Kidney capillary endothelial cell (primary cell): ENCODE data around the gene MSH6.

ENCODE experiments used
- DNase-seq: peaks from one replicate; pipeline ENCODE4 v3.0.0-alpha.2; 2018; ENCODE audit warnings: low spot score

The MSH6 gene, protein sequence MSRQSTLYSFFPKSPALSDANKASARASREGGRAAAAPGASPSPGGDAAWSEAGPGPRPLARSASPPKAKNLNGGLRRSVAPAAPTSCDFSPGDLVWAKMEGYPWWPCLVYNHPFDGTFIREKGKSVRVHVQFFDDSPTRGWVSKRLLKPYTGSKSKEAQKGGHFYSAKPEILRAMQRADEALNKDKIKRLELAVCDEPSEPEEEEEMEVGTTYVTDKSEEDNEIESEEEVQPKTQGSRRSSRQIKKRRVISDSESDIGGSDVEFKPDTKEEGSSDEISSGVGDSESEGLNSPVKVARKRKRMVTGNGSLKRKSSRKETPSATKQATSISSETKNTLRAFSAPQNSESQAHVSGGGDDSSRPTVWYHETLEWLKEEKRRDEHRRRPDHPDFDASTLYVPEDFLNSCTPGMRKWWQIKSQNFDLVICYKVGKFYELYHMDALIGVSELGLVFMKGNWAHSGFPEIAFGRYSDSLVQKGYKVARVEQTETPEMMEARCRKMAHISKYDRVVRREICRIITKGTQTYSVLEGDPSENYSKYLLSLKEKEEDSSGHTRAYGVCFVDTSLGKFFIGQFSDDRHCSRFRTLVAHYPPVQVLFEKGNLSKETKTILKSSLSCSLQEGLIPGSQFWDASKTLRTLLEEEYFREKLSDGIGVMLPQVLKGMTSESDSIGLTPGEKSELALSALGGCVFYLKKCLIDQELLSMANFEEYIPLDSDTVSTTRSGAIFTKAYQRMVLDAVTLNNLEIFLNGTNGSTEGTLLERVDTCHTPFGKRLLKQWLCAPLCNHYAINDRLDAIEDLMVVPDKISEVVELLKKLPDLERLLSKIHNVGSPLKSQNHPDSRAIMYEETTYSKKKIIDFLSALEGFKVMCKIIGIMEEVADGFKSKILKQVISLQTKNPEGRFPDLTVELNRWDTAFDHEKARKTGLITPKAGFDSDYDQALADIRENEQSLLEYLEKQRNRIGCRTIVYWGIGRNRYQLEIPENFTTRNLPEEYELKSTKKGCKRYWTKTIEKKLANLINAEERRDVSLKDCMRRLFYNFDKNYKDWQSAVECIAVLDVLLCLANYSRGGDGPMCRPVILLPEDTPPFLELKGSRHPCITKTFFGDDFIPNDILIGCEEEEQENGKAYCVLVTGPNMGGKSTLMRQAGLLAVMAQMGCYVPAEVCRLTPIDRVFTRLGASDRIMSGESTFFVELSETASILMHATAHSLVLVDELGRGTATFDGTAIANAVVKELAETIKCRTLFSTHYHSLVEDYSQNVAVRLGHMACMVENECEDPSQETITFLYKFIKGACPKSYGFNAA (N-terminal part only)

DNA sequence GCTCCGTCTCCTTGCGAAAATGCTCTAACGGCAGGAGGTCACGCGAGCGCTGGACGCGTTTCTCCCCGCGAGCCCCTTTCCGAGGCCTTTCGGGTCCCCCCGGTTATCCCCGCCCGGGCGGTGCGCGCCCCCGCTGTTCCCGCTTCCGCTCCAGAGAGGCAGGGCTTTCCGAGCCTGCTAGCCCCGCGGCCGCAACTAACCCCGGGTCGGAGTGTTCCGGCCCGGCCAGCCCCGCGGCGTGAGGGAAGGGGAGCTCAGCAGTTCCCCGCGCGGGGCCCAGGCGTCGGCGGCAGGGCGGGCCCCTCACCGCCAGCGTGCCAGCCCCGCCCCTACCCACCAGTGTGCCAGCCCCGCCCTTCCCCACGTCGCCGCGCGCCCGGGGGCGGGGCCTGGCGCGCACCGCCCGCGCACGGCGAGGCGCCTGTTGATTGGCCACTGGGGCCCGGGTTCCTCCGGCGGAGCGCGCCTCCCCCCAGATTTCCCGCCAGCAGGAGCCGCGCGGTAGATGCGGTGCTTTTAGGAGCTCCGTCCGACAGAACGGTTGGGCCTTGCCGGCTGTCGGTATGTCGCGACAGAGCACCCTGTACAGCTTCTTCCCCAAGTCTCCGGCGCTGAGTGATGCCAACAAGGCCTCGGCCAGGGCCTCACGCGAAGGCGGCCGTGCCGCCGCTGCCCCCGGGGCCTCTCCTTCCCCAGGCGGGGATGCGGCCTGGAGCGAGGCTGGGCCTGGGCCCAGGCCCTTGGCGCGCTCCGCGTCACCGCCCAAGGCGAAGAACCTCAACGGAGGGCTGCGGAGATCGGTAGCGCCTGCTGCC is at the start of gene MSH6:
TSS of gene MSH6 (plus strand) at position 475 of the 815 bp plus-strand sequence. CDS start at position 564, 89 bp downstream.
- peak; percentile 82 for DNase-seq

DNA sequence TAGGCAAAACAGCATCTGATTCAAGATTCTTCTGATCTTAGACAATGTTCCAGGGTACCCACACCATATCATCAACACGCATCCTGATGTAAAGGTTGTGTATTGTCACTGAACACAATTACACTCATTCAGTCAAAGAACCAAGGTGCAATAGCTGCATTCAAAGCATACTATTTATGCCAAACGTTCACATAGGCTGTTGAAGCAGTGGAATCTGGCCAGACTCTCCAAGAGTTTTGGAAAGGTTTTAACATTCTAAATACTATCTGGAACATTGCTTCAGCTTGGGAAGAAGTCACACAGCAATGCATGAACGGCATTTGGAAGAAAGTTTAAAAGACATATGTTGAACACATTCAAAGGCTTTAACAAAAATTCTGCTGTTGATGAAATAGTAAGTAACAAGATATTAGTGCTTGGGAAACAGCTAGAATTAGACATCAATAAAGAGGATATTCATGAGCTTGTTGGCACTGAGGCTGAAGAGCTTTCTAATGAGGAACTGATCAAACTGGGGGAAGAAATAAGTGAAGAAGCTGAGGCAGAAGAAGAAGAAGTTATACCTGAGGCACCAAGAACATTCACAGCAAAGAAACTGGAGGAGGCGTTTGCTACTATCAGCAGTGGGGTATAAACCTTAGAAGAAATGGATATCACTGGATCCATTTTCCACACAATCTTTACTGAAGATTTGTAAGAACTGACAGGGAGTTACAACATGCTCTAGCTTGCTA is 47.6 kb upstream of the MSH6 start:
- DNase-seq = no peak

DNA sequence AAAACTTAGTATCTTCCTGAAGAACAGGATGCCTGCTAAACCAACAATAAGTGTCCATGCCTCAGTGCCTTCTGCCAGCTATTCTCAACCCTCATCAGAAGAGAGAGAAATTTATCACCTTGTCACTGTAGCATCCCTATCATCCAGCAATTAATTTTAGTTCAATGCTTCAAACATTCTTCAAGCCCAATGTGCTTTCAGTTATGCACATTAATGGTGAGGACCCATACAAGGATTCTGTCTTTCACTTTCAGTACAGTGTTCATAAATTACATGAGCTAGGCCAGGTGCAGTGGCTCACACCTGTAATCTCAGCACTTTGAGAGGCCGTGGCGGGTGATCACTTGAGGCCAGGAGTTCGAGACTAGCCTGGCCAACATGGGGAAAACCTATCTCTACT is 47.0 kb upstream of the MSH6 start:
- DNase-seq = no peak

DNA sequence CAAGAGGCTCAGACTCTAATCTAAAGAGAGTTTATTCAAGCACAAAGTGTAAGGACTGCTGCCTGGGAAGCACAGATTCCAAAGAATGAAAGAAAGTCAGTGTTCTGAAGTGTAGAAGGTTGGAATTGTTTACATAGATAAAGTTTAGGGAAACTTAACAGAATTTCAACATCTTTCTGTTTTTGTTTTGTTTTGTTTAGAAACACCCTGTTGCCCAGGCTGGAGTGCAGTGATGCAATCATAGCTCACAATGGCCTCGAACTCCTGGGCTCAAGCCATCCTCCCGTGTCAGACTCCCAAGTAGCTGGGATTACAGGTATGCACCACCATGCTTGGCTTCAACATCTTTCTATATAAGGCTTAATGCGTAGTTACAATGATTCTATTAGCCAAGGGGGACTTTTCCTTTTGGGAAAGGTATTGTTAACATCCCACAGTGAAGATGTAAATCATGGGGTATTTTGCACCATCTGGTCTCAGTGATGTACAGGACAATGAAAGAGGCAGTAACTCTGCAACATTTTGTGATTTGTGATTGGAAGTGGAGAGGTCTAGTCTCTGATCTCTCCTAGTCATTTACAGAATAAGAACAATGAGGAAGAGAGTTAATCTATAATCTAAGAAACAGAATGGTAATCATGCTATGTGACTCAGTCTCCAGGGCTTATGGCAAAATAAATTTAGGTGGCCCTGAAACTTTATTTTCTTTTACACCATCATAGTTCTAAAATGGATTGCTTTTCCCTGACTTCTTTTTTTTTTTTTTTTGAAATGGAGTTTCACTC is 45.6 kb upstream of the MSH6 start:
- no peak for DNase-seq

DNA sequence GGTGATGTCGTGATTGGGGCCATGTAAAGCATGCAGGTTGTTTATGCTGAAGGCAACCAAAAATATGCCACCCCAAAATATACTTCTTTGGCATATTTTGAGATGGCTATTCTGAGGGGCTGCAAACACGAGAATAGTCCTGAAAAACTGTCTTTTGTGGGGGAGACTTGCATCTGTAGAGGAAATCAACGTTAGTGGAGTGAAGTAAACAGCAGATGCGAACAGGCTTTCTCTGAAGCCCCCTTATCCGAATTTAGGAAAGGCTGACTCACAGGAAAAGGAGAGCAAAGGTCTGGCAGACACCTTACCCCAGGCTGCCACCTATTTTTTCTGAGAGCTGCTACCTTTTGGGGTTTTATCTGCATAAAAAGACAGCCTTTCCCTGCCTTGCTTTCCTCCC is 44.6 kb upstream of the MSH6 start:
- DNase-seq = no peak

DNA sequence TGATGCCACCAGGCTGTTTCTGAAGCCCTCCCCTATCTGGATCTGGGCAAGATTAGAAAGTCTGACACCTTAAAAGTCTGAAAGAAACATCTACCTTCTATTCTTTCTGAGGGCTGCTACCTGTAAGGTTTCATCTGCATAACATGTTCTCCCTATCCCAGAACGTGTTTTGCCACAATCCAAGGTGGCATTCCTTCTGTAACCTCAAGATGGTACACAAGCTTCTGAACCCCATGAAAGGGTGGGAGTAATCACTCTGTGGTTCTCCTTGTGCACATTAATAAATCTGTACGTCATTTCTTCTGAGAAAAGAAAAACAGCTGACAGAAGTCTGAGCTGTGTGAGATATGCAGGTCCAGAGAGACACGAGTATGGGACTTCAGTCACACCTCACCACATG is 41.8 kb upstream of the MSH6 start:
- DNase-seq = no peak

DNA sequence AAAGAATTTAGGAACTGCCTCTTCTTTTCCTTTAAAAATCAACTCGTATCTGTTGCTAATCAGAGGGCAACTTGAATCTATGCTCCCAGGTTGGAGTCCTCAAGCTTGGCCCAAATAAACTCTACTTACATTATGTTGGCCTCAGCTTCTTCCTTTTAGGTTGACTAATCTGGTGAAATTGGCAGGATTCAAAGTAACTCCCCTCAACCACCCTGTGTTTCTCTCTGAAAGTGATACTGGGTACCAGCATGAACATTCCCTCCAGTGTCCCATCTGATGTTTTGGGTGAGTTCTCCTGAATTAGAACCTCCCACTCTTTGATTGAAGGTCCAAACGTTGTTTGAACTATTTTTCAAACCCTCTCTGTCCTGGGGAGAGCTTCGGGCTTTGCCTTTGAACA is 41.3 kb upstream of the MSH6 start:
- no peak for DNase-seq

DNA sequence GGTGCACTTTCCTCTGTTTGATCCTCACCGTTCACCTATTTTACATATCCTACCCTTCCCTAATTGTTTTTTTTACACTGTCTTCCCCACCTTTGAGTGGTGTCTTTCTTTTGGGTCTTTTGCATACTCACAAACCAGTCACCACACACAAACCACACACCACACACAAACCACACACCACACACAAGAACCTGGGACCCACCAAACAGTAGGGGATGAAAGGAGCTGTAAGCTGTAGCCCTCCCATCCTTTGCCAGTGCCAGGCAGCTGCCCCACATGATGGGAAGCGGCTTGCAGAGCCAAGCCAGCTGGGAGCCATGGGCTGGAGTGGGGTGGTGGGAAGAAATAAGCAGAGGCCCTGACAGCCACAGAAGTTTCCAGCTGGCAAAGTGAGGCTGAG is 38.9 kb upstream of the MSH6 start:
- no peak for DNase-seq

DNA sequence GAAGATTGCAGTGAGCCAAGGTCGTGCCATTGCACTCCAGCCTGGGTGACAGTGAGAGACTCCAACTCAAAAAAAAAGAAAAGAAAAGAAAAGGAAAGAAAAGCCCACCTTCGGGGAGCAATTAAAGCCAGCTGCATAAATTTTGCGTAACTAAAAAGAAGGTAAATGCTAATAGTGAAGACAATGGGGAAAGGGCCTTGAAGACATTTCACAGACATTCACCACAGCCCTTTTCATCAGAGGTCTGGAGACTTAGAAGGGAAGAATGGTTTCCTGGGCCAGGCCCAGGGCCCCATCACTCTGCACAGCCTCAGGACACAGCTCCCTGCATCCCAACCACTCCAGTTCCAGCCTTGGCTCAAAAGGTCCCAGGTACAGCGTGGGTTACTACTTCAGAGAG is 35.1 kb upstream of the MSH6 start:
- no peak for DNase-seq

DNA sequence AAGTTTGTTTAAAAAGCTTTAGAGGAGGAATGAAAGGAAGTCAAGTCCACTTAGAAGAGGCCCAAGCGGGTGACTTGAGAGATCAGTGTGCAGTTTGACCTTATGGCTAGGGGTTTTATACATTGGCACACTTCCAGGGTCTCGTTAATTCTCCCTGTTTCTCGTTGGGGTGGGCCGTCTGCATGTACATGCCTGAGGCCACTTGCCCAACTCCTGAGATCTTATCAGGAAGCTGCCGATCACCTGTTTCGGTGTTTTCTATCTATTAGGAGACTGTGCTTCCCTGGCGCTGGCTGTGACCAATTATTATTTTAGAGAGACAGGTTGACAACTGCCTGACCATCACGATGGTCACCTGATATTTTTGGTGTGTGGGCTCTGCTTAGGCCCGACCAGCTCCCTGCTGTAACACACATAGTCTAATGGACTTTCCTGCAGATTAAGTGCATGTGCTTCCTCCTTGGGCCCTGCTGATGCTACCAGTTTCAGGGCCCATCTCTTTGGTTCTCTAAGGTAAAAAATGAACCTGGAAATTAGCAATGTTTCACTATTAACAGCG is 31.0 kb upstream of the MSH6 start:
- no peak for DNase-seq

DNA sequence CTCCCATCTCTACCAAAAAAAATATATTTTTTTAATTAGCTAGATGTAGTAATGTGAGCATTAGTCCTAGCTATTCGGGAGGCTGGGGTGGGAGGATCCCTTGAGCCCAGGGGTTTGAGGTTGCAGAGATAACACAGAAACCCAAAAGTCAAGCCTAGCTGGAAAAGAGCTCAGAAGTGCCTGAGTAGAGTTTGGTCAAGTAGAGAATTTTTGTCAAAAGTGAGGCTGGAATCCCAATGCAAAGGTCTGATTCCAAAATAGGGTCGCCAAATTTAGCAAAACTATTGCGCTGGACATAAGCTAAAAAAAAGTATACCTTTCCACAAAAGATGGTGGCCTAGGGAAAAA is 15.5 kb upstream of the MSH6 start:
- DNase-seq = no peak

DNA sequence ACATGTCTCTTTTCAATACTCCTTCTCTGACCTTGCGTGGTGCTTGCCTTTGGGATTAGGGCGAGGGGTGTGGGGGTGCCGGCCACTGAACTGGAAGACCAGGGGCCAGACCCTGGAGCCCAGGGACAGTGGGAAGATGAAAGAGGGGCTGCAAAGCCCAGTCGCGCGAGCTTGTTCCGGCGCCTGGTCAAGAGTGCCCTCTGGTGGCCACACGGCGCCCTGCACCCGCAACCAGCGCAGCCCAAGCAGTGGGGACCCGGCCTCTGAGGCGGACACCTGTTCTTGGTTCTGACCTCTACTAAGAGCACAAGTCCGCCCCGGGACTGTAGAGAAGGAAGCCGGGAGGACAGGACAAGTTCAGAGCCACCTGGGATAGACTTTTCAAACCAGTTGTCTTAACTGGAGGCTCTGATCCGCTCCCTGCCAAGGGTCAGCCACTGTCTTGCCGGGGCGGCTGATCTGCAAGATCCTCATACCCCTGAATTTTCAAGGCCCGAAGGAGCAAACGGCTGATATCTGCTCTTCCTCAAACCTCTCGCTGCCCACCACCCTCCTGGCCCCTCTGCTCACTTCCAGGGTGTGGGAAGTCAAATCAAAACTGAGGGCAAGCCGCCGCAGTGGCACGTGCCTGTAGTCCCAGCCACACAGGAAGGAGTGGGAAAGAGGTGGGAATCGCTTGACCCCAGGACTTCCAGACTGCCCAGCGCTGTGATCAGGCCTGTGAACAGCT is 14.9 kb upstream of the MSH6 start:
- DNase-seq = peak; percentile 60

DNA sequence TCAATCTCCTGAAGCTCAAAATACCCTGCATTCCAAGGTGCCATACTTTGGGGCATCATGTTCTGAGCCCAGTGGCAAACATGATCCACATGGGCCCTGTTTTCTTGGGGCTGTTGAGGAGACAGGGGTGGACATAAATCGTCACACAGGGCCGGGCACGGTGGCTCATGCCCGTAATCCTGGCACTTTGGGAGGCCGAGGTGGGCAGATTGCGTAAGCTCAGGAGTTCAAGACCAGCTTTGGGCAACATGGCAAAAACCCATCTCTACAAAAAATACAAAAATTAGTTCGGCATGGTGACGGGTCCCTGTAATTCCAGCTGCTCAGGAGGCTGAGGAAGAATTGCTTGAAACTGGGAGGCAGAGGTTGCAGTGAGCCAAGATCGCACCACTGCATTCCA is 13.6 kb upstream of the MSH6 start:
- DNase-seq = no peak

DNA sequence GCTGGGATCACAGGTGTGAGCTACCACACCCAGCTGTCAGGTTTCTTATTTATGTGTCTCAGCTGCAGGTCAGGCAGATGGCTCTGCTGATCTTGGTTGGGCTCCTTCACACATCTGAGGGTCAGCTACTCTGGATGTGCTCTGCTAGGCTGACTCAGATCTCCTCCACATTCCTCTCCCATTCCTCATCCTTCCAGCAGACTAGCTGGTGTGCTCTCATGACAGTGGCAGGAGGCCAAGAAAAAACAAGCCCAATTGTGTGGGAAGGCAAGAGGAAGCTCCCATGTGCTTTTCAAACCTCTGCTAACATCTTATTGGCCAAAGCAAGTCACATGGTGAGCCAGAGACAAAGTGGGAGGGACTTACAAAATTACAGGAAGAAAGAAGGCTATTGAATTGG is 11.7 kb upstream of the MSH6 start:
- peak; percentile 93 for DNase-seq

DNA sequence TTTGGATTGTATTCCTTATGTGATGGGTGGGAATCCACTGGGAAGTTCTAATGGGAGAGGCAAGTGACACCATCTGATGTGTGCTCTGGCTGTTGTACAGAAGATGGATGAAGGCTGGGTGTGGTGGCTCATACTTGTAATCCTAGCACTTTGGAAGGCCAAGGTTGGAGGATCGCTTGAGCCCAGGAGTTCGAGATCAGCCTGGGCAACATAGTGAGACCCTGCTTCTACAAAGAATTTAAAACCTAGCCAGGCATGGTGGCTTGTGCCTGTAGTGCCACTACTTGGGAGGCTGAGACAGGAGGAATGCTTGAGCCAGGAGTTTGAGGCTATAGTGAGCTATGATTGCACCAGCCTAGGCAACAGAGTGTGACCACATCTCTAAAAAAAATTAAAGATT is 10.6 kb upstream of the MSH6 start:
- DNase-seq = no peak

DNA sequence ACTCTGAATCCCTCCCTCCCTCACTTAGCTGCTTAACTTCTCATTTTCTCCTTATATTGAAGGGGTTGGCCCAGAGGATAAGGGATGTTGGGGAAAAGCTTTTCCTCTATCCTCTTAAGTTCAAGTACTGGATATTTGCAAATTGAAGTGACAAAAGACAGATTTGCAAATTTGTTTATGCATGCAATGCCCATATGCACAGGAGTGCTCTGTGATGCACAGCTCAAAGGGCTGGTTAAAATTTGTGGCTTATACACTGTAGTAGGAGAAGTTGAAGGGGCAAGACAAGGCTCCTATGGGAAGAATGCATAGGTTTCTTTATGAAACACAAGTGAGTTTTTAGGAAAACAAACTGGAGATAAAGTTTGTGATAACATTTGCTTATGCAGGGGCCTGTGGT is 8.4 kb upstream of the MSH6 start:
- DNase-seq = no peak

DNA sequence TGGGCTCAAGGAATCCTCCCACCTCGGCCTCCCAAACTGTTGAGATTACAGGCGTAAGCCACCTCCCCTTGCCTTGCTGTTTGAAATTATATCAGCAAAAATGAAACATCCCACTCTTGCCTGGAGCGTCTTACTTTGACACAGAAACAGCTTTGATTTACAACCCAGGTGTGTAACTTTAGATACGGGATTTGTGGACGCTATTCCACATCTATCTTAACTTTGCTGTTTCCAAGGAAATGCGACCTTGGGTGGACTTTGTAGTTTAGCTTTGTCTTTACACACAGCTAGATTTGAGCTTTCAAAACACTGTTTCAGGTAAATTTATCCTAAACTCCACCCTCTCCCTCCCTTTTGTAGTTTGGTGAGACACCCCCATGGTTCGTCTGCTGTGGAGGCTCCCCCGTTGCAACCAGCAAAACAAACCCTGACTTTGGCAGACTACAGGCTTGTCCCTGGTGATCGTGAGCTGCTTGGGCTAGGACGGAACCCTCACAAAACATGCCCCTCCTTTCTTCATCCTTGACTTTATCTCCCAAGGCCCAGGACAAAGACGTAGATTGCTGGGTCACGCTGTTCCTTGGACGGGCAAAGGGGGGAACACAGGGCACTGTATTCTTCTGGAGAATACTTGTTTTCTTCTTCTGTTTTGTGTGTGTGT is 5.5 kb upstream of the MSH6 start:
- DNase-seq = no peak

DNA sequence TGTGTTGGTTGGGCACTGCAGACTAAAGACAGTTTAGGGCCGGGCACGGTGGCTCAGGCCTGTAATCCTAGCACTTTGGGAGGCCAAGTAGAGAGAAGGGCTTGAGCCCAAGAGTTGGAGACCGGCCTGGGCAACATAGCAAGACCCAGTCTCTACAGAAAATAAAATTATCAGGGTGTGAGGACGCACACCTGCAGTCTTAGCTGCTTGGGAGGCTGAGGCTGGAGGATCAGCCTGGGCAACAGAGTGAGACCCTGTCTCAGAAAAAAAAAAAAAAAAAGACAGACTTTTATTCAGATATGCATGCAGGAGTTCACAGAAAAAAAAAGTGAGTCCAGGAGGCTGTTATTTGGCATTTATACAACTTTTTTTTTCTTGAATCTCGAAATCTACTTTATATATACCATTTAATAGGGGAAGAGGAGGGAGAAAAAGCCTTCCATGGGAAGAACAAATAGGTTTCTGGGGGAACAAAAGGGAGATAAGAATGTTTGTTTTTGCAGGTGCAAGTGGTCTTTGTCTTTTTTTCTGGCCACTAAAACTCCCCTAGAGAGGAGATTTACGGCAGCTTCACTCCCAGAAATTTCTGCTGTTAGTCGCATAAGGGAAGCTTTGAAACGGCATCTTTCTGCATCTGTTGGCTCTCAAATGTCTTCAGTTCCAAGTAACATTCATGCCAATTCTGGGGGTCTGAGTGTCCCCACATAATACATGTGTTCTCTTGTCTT is 4.1 kb upstream of the MSH6 start:
- no peak for DNase-seq
